Right lobe of liver (tissue), 6 donors: Measurements from ENCODE around the gene TM9SF4. TPM values are rescaled to one million over a fixed set of nuclear protein-coding genes. Genes with fewer than 3 reads are reported as not detected.

ENCODE experiments used
- ATAC-seq, 4 donors: fragments of 200-7000 bp; cut with Tn5 transposase; one replicate each; pipeline ENCODE4 v1.9.1; 2020; ENCODE audit warnings: mild to moderate bottlenecking in 4 of 4, moderate library complexity in 4 of 4
- DNase-seq, 3 donors: peaks; one replicate each; pipeline ENCODE4 v3.0.0-alpha.2; 2020
- H3K27ac ChIP-seq, 3 donors: fragments of 200-600 bp; one replicate each; pipeline ENCODE4 v1.8.0; 2022
- H3K27me3 ChIP-seq, 2 donors: fragments of 200-600 bp; one replicate each; pipeline ENCODE4 v1.8.0; 2022
- H3K36me3 ChIP-seq, 4 donors: fragments of 200-600 bp; sonication (generic) in 1 of 4; one replicate each; pipeline versions ENCODE4 v1.5.1 to v1.8.0; 2017 to 2022; ENCODE audit warnings: control low read depth in 1 of 4
- H3K4me1 ChIP-seq, 4 donors: fragments of 200-600 bp; sonication (generic) in 1 of 4; one replicate each; pipeline versions ENCODE4 v1.5.1 to v1.8.0; 2017 to 2022; ENCODE audit warnings: control low read depth in 1 of 4
- H3K4me3 ChIP-seq, 3 donors: fragments of 200-600 bp; one replicate each; pipeline ENCODE4 v1.8.0; 2022
- H3K9me3 ChIP-seq, 4 donors: fragments of 200-600 bp; sonication (generic) in 1 of 4; one replicate each; pipeline versions ENCODE4 v1.5.1 to v1.8.0; 2017 to 2022; ENCODE audit warnings: control low read depth in 1 of 4
- POLR2A ChIP-seq: fragments of 450-650 bp; IDR thresholded peaks from one replicate; pipeline ENCODE4 v1.6.1; 2017; ENCODE audit warnings: antibody characterized with exemption, mild to moderate bottlenecking
- WGBS: methylation state at CpG from one replicate; pipeline ENCODE4 v1.1.6; 2018; ENCODE audit warnings: low coverage, low lambda C conversion rate; ENCODE audit not compliant: insufficient coverage; ENCODE audit errors: missing lambda C conversion rate; 5-methylcytosine and 5-hydroxymethylcytosine counted together
- intact Hi-C, 2 donors: fragments of 100-400 bp; cut with DNase I; formaldehyde crosslinking; loops; one replicate each; pipeline versions ENCODE4 v1.11.2 to v1.14.1; 2022
- total RNA-seq, 6 experiments: library from RNA; depleted of rRNA in 2 of 6; stranded (reverse); fragments of >200 nt in 2 of 6; fragmentation: NEBNext Ultra II Directional in 3 of 6; extraction: Animal tissue kit (Norgen Biotek cat#: 25700) in 3 of 6; gene quantifications; one replicate each; pipeline versions ENCODE4 v1.1.0 to v1.2.4, GENCODE V29; 2016 to 2023
- TF ChIP-seq, protein P1 (sequence below), 4 donors: fragments of 200-600 bp in 3 of 4; fragments of 450-650 bp in 1 of 4; IDR thresholded peaks; one replicate each; pipeline versions ENCODE4 v1.5.1 to v1.8.0; 2016 to 2022; ENCODE audit warnings: antibody characterized with exemption in 4 of 4, mild to moderate bottlenecking in 2 of 4
- donor health status: DM: no; HTN: yes; CAD: no.
- donor health status: DM: no; HTN: no; CAD: no.
- donor health status: DM: no; HTN: no; CAD: no.
- donor health status: DM: no; HTN: yes; CAD: no.
- donor health status: DM: no; HTN: yes; CAD: no.

TM9SF4 gene
- total RNA-seq, 6 experiments from 2014 or later = 26.9 to 33.9 (median 30.5) TPM

DNA sequence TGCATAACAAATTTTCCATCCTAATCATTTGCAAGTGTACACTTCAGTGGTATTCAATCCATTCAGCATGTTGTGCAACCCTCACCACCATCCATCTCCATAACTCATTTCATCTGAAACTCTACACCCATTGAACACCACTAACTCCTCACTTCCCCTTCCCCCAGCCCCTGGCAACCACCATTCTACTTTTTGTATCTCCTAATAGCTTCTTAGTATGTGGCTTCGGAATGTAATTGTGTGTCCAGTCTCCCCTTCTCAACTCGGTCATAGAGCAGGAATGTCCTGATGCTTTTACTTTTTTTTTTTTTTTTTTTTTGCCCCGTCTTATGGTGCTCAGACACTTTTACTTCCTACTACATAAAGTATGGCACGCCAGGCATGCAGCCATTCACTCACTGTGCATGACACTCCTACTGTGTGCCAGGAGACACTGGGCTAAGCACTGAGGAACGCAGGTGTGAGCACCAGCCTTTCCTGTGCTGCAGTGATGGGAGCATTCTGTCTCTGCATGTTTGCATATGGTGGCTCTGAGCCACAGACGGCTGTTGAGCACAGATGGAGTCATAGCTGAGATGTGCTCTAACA is 42.2 kb upstream of the TM9SF4 start:
- 51% methylated on average over 6 of the region's 6 CpGs for whole genome bisulfite sequencing
- H3K4me3 ChIP-seq = no peak overlapping the region
- H3K9me3 ChIP-seq = no peaks in the 10 kb centered on the region
- no peaks in the 10 kb centered on the region for H3K4me1 ChIP-seq
- DNase-seq (no peak), ATAC-seq (no peak)
- TF ChIP-seq POLR2A = no peak
- TF ChIP-seq, protein P1, sequence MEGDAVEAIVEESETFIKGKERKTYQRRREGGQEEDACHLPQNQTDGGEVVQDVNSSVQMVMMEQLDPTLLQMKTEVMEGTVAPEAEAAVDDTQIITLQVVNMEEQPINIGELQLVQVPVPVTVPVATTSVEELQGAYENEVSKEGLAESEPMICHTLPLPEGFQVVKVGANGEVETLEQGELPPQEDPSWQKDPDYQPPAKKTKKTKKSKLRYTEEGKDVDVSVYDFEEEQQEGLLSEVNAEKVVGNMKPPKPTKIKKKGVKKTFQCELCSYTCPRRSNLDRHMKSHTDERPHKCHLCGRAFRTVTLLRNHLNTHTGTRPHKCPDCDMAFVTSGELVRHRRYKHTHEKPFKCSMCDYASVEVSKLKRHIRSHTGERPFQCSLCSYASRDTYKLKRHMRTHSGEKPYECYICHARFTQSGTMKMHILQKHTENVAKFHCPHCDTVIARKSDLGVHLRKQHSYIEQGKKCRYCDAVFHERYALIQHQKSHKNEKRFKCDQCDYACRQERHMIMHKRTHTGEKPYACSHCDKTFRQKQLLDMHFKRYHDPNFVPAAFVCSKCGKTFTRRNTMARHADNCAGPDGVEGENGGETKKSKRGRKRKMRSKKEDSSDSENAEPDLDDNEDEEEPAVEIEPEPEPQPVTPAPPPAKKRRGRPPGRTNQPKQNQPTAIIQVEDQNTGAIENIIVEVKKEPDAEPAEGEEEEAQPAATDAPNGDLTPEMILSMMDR (IDR thresholded peaks at IDR 0.05) = no peak
- intact Hi-C loops = no loop called here
- no peaks in the 10 kb centered on the region for H3K36me3 ChIP-seq
- H3K27me3 ChIP-seq = no peaks in the 10 kb centered on the region
- no peak overlapping the region for H3K27ac ChIP-seq

DNA sequence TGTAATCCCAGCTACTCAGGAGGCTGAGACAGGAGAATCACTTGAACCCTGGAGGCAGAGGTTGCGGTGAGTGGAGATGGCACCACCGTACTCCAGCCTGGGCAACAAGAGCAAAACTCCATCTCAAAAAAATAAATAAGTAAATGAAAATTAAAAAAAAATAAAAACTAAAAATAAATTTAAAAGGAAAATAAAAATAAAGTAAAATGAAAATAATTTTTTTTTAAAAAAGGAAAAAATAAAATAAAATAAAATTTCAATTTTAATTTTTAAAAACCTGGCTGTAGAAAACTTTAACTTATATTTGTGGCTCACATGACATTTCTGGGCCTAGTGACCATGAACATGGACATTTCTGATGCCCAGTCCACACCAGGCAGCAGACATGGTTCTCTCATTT is 41.3 kb upstream of the TM9SF4 start:
- no peaks in the 10 kb centered on the region for H3K9me3 ChIP-seq
- TF ChIP-seq POLR2A = no peak
- TF ChIP-seq, protein P1 (IDR thresholded peaks at IDR 0.05) = no peak
- H3K4me3 ChIP-seq = no peak overlapping the region
- DNase-seq (no peak), ATAC-seq (no peak)
- no peaks in the 10 kb centered on the region for H3K4me1 ChIP-seq
- intact Hi-C loops = no loop called here
- 95% methylated on average over 2 of the region's 2 CpGs for WGBS
- H3K27me3 ChIP-seq = no peaks in the 10 kb centered on the region
- H3K36me3 ChIP-seq = no peaks in the 10 kb centered on the region
- H3K27ac ChIP-seq = peak overlapping the region in 1 of 3 donors; percentile 20

DNA sequence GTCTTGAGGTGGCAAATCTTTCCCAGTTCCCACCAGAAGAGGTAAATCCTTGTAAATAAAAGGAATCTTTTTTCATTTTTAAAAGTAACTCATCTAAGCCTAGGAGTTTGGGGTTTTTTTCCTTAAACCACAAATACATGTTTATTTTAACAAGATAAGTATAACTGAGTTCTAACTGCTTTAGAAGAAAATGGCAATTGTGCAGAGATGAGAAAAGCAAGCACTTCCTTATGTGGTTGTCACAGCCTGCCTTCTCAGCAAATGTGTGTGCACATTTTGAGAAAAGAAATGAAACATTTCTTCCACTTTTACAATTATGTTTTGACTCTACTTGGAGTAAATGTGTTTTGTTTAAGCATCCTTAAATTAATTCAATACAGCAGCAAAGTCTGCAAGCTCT is 39.8 kb upstream of the TM9SF4 start:
- DNase-seq (no peak), ATAC-seq (no peak)
- Histone ChIP-seq H3K27ac (no peak overlapping the region), H3K4me1 (no peaks in the 10 kb centered on the region), H3K27me3 (no peaks in the 10 kb centered on the region), H3K4me3 (no peak overlapping the region), H3K9me3 (no peaks in the 10 kb centered on the region), H3K36me3 (no peaks in the 10 kb centered on the region)
- intact Hi-C loops = no loop called here
- TF ChIP-seq POLR2A = no peak
- TF ChIP-seq, protein P1 (IDR thresholded peaks at IDR 0.05) = no peak

DNA sequence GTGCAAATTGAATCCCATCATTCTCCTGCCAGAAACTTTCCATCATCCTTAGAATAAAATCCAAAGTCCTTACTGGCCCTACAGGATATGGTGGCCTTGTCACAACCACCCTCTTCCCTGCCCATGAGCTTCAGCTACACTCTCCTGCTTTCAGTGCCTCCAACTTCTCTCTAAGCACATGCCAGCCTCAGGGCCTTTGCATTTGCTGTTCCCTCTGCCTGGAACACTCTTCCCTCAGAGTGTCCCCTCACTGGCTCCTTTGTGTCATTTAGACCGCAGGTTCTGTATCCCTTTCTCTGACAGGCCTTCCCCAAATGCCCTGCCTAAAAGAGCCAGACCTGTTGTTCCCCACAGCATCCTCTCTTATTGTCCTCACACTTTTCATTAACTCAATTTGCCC is 39.2 kb upstream of the TM9SF4 start:
- H3K27ac ChIP-seq = no peak overlapping the region
- H3K4me1 ChIP-seq = no peaks in the 10 kb centered on the region
- H3K36me3 ChIP-seq = no peaks in the 10 kb centered on the region
- DNase-seq = no peak
- H3K4me3 ChIP-seq = no peak overlapping the region
- TF ChIP-seq, protein P1 (IDR thresholded peaks at IDR 0.05) = no peak
- no peak for TF ChIP-seq POLR2A
- WGBS = 83% methylated on average over 1 of the region's 1 CpG
- intact Hi-C loops = no loop called here
- no peaks in the 10 kb centered on the region for H3K9me3 ChIP-seq
- H3K27me3 ChIP-seq = no peaks in the 10 kb centered on the region
- ATAC-seq = no peak

DNA sequence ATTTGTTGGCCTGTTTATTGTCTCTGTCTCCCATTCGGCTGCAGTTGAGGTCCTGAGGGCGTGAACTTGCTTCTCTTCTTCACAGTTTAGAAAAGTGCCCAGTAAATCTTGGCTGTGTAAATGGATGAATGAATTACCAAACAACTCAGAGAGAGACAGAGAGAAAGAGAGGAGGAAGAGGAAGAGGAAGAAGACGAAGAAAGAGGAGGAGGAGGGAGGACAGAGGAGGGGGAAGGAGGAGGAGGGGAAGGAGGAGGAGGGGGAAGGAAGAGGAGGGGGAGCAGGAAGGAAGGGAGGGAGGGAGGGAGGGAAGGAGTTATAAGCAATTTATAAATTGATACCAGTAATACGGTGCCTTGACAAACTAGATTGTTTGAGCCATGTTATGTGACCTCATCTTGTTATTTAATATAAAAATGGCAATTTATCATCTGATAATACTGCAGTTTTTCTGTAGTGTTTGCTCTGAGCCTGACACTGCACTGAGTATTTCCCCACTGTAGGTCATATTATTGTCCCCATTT is 38.8 kb upstream of the TM9SF4 start:
- no peak for ATAC-seq
- no peak overlapping the region for H3K27ac ChIP-seq
- intact Hi-C loops = no loop called here
- no peaks in the 10 kb centered on the region for H3K4me1 ChIP-seq
- TF ChIP-seq, protein P1 (IDR thresholded peaks at IDR 0.05) = no peak
- no peak for TF ChIP-seq POLR2A
- no peaks in the 10 kb centered on the region for H3K9me3 ChIP-seq
- H3K27me3 ChIP-seq = no peaks in the 10 kb centered on the region
- H3K4me3 ChIP-seq = no peak overlapping the region
- no peak for DNase-seq
- WGBS = 34% methylated on average over 4 of the region's 4 CpGs
- H3K36me3 ChIP-seq = no peaks in the 10 kb centered on the region
